Testis (tissue), 3 donors: Measurements from ENCODE around the gene MIA. TPM values are rescaled to one million over a fixed set of nuclear protein-coding genes. Genes with fewer than 3 reads are reported as not detected.

Source experiments
- DNase-seq: peaks from one replicate; pipeline ENCODE4 v3.0.0-alpha.2; 2019
- H3K27ac ChIP-seq, 2 donors: fragments of 200-600 bp; sonication (generic); one replicate each; pipeline ENCODE4 v1.5.1; 2019
- H3K27me3 ChIP-seq: fragments of 200-600 bp; sonication (generic); one replicate; pipeline ENCODE4 v1.5.1; 2019
- H3K36me3 ChIP-seq: fragments of 200-600 bp; sonication (generic); one replicate; pipeline ENCODE4 v1.5.1; 2017; ENCODE audit warnings: low read depth; ENCODE audit errors: missing control alignments
- H3K4me1 ChIP-seq: fragments of 200-600 bp; sonication (generic); one replicate; pipeline ENCODE4 v1.5.1; 2019
- H3K4me3 ChIP-seq, 2 donors: fragments of 200-600 bp; sonication (generic); one replicate each; pipeline ENCODE4 v1.5.1; 2017 to 2019
- H3K9me3 ChIP-seq: fragments of 200-600 bp; sonication (generic); one replicate; pipeline ENCODE4 v1.5.1; 2017
- POLR2A ChIP-seq: fragments of 450-650 bp; IDR thresholded peaks from one replicate; pipeline ENCODE4 v1.6.1; 2017; ENCODE audit warnings: antibody characterized with exemption, mild to moderate bottlenecking, moderate library complexity
- WGBS, 2 donors: methylation state at CpG; one replicate each; pipeline ENCODE4 v1.1.5; 2018; 5-methylcytosine and 5-hydroxymethylcytosine counted together
- intact Hi-C: fragments of 100-400 bp; cut with DNase I; formaldehyde crosslinking; loops from one replicate; pipeline ENCODE4 v1.15.1; 2023; ENCODE audit warnings: low total_unique reads
- polyA plus RNA-seq: library from polyadenylated mRNA; stranded (reverse); fragments of 350-450 nt; fragmentation: Illumina TruSeq; extraction: RNeasy Lipid Tissue Mini Kit (QIAGEN cat#74804); gene quantifications from one replicate; pipeline ENCODE4 v1.2.3, GENCODE V29; 2014; ENCODE audit warnings: low read depth, low replicate concordance; ENCODE audit not compliant: insufficient read depth
- total RNA-seq, 2 donors: library from RNA; depleted of rRNA; stranded (reverse); fragments of >200 nt; gene quantifications; one replicate each; pipeline ENCODE4 v1.2.3, GENCODE V29; 2016
- TF ChIP-seq, protein P1 (sequence below), 3 experiments: fragments of 450-650 bp in 2 of 3; fragments of 200-600 bp in 1 of 3; sonication (generic) in 1 of 3; IDR thresholded peaks; one replicate each; pipeline ENCODE4 v1.5.1; 2016 to 2019; ENCODE audit warnings: antibody characterized with exemption in 3 of 3, mild to moderate bottlenecking in 2 of 3, moderate library complexity in 1 of 3

The MIA gene
- total and polyA plus RNA-seq, 3 donors from 2014 or later = 2.4 to 2.9 (median 2.8) TPM

DNA sequence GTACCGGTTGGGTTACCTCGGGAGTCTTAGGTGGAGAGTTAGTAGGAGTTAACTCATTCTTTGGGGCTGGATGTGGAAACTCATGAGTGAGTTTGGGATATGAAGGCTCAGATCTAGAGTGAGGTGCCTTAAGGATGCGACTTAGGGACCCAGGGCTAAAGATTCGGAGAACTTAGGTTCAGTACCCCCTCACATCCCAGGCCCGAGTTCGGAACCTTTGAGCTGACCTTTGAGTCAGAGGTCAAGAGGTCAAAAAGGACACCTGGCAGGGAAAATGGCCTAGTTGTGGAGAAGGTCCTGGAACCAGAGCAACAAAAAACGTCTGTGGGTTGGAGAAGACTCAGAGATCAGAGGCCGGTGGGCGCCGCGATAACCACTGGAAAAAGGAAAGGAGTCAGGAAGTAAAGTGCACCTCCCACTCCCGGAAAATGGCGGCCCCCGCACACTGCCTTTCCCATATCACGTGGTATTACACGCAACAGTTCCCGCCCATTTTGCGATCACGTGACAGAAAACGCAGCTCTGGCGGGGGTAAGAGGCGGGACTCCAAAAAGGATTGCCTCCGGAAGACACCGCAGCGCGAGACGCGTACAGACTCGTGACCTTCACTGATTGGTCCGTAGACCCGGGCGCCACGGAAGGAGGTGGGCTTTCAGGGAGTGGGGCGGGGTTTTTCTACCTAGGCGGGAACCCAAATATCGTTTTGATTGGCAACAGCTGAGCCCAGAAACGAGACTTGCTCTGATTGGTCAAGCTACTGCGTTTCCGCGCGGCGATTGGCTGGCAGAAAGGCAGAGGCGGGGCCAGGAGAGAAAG is 25.1 kb upstream of the MIA start, which contains the start of gene ACTMAP:
Gene ACTMAP (minus strand): TSS at position 420 of the 816 bp plus-strand sequence. CDS start 674 bp downstream, outside the sequence.
- no peaks in the 10 kb centered on the region for H3K9me3 ChIP-seq
- TF ChIP-seq POLR2A = no peak
- TF ChIP-seq, protein P1, sequence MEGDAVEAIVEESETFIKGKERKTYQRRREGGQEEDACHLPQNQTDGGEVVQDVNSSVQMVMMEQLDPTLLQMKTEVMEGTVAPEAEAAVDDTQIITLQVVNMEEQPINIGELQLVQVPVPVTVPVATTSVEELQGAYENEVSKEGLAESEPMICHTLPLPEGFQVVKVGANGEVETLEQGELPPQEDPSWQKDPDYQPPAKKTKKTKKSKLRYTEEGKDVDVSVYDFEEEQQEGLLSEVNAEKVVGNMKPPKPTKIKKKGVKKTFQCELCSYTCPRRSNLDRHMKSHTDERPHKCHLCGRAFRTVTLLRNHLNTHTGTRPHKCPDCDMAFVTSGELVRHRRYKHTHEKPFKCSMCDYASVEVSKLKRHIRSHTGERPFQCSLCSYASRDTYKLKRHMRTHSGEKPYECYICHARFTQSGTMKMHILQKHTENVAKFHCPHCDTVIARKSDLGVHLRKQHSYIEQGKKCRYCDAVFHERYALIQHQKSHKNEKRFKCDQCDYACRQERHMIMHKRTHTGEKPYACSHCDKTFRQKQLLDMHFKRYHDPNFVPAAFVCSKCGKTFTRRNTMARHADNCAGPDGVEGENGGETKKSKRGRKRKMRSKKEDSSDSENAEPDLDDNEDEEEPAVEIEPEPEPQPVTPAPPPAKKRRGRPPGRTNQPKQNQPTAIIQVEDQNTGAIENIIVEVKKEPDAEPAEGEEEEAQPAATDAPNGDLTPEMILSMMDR (IDR thresholded peaks at IDR 0.05) = no peak
- 0 to 1% methylated on average over 40 to 43 of the region's 43 CpGs for whole genome bisulfite sequencing, 2 donors
- peaks cover 24% of the 10 kb centered on the region for H3K4me1 ChIP-seq
- peak within 1 kb of the TSS; percentile 90 to 97 for H3K27ac ChIP-seq
- H3K4me3 ChIP-seq = peak within 1 kb of the TSS; percentile 67 to 89
- intact Hi-C loops = no loop called here
- H3K36me3 ChIP-seq = no peaks in the 10 kb centered on the region
- DNase-seq = peak; percentile 100
- H3K27me3 ChIP-seq = no peaks in the 10 kb centered on the region

DNA sequence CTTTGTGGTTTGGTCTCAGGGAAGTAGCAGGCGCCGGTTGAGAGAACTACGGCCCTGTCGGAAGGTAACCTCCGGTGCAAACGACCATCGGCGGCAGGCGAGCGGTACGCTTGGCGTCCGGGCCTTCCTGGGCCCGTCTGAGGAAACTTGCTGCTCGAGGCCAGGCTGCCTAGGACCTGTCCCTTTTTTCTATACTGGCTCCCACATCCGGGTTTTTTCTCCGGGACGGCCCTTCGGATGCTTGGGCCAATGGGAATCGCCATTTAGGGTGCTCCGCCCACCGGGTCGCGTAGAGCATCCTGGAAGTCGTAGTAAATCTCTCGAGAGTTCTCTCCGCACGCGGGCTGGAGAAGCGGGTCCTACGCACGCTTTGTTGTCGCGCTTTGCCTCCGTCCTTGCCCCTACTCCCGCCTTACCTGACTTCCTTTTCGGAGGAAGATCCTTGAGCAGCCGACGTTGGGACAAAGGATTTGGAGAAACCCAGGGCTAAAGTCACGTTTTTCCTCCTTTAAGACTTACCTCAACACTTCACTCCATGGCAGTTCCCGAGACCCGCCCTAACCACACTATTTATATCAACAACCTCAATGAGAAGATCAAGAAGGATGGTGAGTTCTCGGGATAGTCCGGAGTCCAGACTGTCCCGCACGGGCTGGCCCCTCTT is 24.3 kb upstream of the MIA start, which contains the start of gene SNRPA:
Gene SNRPA (plus strand): TSS at position 330 of the 664 bp plus-strand sequence. CDS start 206 bp downstream, at position 536.
- 1% methylated on average over 38 to 46 of the region's 46 CpGs for WGBS, 2 donors
- TF ChIP-seq, protein P1 (IDR thresholded peaks at IDR 0.05) = no peak
- TF ChIP-seq POLR2A = peak; percentile 71

DNA sequence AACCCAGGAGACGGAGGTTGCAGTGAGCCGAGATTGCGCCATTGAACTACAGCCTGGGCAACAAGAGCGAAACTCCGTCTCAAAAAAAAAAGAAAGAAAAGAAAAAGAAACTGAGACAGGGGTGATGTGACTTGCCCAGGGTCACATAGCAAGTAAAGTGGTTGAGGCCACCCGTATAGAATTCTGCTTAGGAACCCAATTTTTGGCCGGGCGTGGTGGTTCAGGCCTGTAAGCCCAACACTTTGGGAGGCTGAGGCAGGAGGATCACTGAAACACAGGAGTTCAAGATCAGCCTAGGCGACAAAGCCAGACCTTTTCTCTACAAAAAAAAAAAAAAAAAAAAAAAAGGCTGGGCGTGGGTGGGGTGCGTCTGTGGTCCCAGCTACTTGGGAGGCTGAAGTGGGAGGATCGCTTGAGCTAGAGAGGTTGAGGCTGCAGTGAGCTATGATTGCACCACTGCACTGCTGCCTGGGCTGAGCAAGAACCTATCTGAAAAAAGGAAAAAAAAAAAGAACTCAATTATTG is 23.0 kb upstream of the MIA start:
- intact Hi-C loops = no loop called here
- Histone ChIP-seq H3K9me3 (no peaks in the 10 kb centered on the region), H3K4me1 (peaks cover 19% of the 10 kb centered on the region), H3K27ac (no peak overlapping the region), H3K27me3 (no peaks in the 10 kb centered on the region), H3K4me3 (peak overlapping the region; percentile 67 to 89), H3K36me3 (no peaks in the 10 kb centered on the region)
- DNase-seq = no peak
- TF ChIP-seq POLR2A = no peak
- TF ChIP-seq, protein P1 (IDR thresholded peaks at IDR 0.05) = no peak
- WGBS, 2 donors = 58 to 74% methylated on average over 12 of the region's 12 CpGs

More for the DNA sequence above, 24.3 kb upstream of the MIA start, which contains the start of gene SNRPA:
- Histone ChIP-seq H3K4me3 (peak within 1 kb of the TSS; percentile 67 to 89), H3K27ac (peak within 1 kb of the TSS; percentile 90 to 97), H3K27me3 (no peaks in the 10 kb centered on the region), H3K4me1 (peaks cover 19% of the 10 kb centered on the region), H3K9me3 (no peaks in the 10 kb centered on the region), H3K36me3 (no peaks in the 10 kb centered on the region)
- intact Hi-C loops = no loop called here
- DNase-seq = peak; percentile 99

DNA sequence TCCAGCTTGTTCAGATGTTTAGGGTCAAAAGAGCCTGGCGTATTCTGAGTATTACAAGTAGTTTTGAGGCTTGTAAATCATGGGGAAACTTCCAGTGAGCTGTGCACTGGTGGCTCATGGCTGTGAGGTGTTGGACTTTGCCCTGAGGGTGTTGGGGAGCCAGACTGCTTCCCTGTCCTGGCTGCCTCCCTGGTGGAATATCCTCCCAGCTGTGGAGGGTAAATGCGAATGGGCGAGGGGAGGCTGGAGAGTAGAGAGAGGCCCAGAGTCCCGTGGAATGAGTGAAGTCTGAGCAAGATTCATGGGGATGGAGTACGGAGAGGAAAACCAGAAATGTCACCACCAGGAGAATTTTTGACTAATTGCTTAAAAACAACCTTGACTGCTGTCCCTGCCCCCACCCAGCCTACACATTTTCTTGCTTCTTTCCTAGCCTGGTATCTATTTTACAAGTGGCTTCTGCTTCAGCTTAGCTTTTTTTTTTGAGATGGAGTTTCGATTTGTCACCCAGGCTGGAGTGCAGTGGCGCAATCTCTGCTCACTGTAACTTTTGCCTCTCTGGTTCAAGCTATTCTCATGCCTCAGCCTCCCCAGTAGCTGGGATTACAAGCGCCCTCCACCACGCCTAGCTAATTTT is 20.6 kb upstream of the MIA start:
- Histone ChIP-seq H3K27me3 (no peaks in the 10 kb centered on the region), H3K27ac (no peak overlapping the region), H3K4me1 (peaks cover 12% of the 10 kb centered on the region), H3K36me3 (no peaks in the 10 kb centered on the region), H3K9me3 (no peaks in the 10 kb centered on the region), H3K4me3 (no peak overlapping the region)
- 77 to 84% methylated on average over 9 of the region's 9 CpGs for WGBS, 2 donors
- no peak for DNase-seq
- TF ChIP-seq POLR2A = no peak
- TF ChIP-seq, protein P1 (IDR thresholded peaks at IDR 0.05) = no peak
- intact Hi-C loops = no loop called here
